T47D (cell line): ENCODE measurements around the gene SHMT1.
"Not testable (repeated sequence)": the region's sequence is repeated elsewhere in the genome, so short reads cannot be mapped to it uniquely, and the experiment has no call there.

Source experiments
- DNase-seq, 2 experiments: peaks; one replicate each; pipeline versions ENCODE4 v3.0.0 to v3.0.0-alpha.2; 2011 to 2012; ENCODE audit warnings: low read depth in 1 of 2, low spot score in 1 of 2
- JUND ChIP-seq: IDR thresholded peaks from 2 replicates; pipeline ENCODE4 v1.6.1; 2012; ENCODE audit warnings: low read depth
- in situ Hi-C: cut with HindIII; loops from 2 replicates; pipeline ENCODE4 v1.10.0; 2016; ENCODE audit warnings: low sequenced_read_pairs, low pct_unique_long_range_greater_than_20kb

The SHMT1 gene

GRCh38 chr17:18315961-18316360, 47.4 kb downstream of the SHMT1 start:
- no peak for DNase-seq
- TF ChIP-seq JUND, result no peak
- in situ Hi-C loops, result no loop called here

- DNase-seq, result no peak
- TF ChIP-seq JUND, result no peak
- in situ Hi-C loops, result no loop called here
Observed at GRCh38 chr17:18315562-18315922, 47.8 kb downstream of the SHMT1 start.

GRCh38 chr17:18314731-18315561, 48.4 kb downstream of the SHMT1 start, which contains the start of the genes SMCR8 and TOP3A:
TSS of gene SMCR8 (plus strand) at chr17:18315293. CDS start at chr17:18315790, 497 bp downstream.
TSS of gene TOP3A (minus strand) at chr17:18314994. CDS start at chr17:18314778, 216 bp downstream.
- DNase-seq, result peak; percentile 92 to 99
- TF ChIP-seq JUND, result no peak
- in situ Hi-C loops, result no loop called here

GRCh38 chr17:18314059-18314730, 49.2 kb downstream of the SHMT1 start:
- in situ Hi-C loops, result no loop called here
- peak in 1 of 2 experiments; percentile 42 for DNase-seq
- no peak for TF ChIP-seq JUND

- no peak for TF ChIP-seq JUND
- in situ Hi-C loops, result no loop called here
- no peak for DNase-seq
Observed at GRCh38 chr17:18309202-18309601, 54.1 kb downstream of the SHMT1 start.

- in situ Hi-C loops, DNase-seq: not testable (repeated sequence)
Observed at GRCh38 chr17:18303206-18303605, 60.1 kb downstream of the SHMT1 start.

- TF ChIP-seq JUND, result no peak
- in situ Hi-C loops, result no loop called here
- DNase-seq, result no peak
Observed at GRCh38 chr17:18300725-18301480, 62.4 kb downstream of the SHMT1 start.

GRCh38 chr17:18298061-18298460, 65.3 kb downstream of the SHMT1 start:
- DNase-seq, in situ Hi-C loops: not testable (repeated sequence)

GRCh38 chr17:18291718-18292540, 71.4 kb downstream of the SHMT1 start:
- in situ Hi-C loops, result no loop called here
- no peak for DNase-seq
- TF ChIP-seq JUND, result no peak

- in situ Hi-C loops, result no loop called here
Observed at GRCh38 chr17:18285296-18285695, 78.1 kb downstream of the SHMT1 start.

GRCh38 chr17:18281788-18282187, 81.6 kb downstream of the SHMT1 start:
- no peak for DNase-seq
- no peak for TF ChIP-seq JUND
- in situ Hi-C loops, result no loop called here

More at GRCh38 chr17:18285296-18285695, 78.1 kb downstream of the SHMT1 start:
- no peak for TF ChIP-seq JUND
- no peak for DNase-seq
